Measurements from ENCODE around the gene IFNA1.
A peak's percentile ranks its signal among the peaks of the same experiment; 100 is the strongest.
"Not testable (repeated sequence)": the region's sequence is repeated elsewhere in the genome, so short reads cannot be mapped to it uniquely, and the experiment has no call there.

IFNA1 gene

DNA sequence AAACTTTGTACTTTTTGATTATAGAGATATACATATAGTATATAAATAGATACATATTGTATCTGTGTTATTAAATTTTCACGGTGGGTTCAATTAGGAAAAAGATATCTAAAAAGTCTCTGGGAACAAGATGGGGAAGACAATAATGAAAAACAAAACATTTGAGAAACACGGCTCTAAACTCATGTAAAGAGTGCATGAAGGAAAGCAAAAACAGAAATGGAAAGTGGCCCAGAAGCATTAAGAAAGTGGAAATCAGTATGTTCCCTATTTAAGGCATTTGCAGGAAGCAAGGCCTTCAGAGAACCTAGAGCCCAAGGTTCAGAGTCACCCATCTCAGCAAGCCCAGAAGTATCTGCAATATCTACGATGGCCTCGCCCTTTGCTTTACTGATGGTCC, at the start of gene IFNA1:
TSS of gene IFNA1 (plus strand) at position 301 of the 400 bp plus-strand sequence. CDS start at position 370, 69 bp downstream.
- no peak for DNase-seq (ENCODE audit: low spot score)

DNA sequence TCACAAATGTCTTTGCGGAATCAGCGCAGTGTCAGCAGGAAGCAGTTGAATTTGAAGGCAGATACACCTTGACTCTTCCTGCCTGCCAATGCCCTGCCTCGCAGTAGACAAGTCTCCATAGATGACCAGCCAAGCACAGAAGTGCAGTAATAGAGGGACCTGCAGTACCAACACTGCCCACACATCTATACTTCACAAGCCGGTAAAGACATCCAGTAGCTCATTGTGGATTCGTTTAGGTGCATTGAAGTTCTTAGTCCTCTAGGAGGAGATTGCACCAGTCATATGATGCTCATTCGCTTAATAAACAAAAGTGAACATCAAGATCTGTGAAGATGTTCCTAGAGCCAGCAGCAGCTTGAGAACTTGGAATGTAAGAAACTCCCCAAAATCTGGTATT, 48.0 kb upstream of the IFNA1 start:
- peak; percentile 22 for DNase-seq (ENCODE audit: low spot score)

DNA sequence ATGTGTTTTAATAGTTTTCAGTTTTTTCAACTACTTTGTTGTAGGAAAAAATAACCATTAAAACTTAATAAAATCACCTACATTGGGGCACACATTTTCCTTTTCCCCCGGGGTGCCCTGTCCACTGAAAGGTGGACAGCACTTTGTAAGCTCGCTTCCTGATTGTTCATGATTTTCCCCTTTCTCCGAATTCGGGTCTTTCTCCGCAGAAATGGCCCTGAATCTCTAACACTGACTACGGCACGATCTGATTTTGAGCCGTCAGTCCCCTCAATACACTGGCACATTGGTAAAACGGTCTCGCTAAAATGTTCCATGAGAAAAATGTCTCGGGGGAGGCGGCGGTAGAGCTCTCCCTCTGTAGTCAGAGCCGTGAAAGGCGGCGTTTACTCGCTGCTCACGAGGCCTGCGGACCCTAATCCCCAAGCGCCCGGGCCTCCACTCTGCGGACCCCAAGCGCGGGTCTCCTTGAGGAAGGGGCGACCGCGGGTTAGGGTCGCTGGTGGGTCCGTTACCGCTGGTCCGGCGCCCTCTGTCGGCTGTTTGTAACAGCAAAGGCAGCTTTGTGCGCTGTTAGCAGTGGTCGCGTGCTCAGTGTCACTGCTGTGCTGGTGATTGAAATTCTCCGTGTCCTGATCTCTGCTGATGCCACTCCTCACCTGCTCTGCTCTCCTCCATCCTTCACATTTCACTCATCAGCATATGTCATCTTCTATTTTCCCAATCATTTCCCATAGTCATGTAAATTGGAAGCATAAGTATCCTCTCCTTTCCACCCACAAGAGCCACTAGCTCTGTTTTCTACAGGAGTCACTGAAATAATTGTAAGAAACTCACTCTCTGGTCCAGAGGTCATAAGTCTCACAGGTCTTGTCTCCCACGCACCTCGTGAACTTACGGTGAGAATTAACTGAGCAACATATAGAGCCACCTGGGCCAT, 44.2 kb upstream of the IFNA1 start:
- peak; percentile 55 for DNase-seq (ENCODE audit: low spot score)

- DNase-seq (ENCODE audit: low spot score): no peak
Observed at GRCh38 chr9:21398955-21399489, 41.2 kb upstream of the IFNA1 start.

DNA sequence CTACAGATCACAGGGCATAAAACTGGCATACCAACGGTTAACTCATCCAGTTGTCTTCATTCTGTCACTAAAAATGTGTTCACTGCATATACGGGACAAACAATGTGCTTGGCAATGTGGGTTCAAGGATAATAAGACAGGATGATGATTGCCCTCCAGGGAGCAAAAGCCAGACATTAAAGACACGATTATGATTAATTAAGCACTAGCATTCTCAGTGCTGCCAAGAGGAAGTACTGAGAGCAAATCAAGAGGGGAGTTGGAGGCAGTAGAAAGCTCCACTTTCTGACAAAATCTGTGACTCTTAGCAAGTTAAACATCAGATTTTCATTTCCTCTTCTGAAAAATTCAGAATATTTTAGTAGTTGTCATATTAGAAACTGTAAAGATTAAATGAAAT, 40.3 kb upstream of the IFNA1 start:
- DNase-seq (ENCODE audit: low spot score): no peak

DNA sequence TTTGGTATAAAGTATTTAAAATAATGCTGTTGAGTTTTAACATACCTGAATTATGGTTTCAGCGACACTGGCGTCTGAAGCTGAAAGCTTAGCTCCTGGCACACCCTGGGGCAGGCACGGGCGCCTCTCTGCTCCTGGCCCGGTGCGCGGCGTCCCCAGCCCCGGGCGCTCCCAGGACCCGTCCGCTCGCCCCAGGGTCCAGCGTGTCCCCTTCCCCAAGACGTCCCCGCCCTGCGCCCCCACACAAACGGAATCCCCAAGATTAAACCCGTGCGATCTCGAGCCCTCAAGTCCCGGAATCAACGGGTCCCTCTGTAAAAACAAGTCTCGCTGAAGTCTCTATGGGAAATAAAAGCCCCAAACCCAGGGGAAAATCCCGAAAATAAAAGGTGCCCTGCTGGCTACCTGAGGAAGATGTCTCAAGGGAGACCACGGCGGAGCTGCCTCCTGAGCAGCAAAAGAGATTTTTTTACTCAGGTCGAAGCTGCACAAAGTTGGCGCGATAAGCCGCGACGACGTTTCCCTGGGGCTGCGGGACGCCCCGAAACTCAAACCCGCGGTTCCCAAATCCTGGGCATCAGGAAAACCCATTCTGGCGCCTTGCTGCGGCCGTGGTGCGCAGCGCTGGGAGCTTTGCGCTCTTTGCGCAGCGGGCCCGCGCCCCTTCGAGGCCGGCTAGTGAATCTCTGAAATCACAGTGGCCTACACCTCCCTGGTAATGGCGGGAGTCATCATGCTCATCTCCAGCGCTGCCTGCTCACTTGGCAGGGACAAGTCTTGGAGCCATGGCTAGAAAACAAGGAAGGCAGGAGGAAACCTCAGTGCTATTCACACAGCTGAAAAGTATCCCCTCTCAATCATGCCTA, 37.6 kb upstream of the IFNA1 start:
- DNase-seq (ENCODE audit: low spot score): peak; percentile 59

DNA sequence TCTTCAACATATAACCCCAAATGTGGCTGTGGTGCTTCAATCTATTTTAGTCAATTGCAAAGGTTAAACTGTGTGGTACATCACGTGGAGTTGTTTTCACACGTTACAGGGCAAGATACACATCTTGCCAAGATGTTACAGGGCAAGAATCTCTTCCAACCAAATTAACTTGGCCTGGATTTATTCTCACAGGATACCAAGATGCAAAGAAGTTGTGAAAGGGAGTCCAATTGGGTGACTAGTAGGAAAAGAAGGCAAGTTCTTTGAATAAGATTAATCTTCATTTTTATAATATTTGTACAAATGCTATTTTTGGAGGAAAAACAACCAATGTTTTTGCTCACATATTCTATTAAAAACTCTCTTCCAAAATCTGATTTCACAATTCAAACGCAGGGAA, 36.1 kb upstream of the IFNA1 start:
- DNase-seq (ENCODE audit: low spot score): no peak

- no peak for DNase-seq (ENCODE audit: low spot score)
Observed at GRCh38 chr9:21408817-21409216, 31.4 kb upstream of the IFNA1 start, which contains the start of gene IFNA8. IFNA8 (plus strand) TSS chr9:21409117; CDS start chr9:21409177, 60 bp downstream.

- DNase-seq (ENCODE audit: low spot score): no peak
Observed at GRCh38 chr9:21412107-21412506, 28.1 kb upstream of the IFNA1 start.

- DNase-seq (ENCODE audit: low spot score): no peak
Observed at GRCh38 chr9:21413151-21413550, 27.1 kb upstream of the IFNA1 start.

DNA sequence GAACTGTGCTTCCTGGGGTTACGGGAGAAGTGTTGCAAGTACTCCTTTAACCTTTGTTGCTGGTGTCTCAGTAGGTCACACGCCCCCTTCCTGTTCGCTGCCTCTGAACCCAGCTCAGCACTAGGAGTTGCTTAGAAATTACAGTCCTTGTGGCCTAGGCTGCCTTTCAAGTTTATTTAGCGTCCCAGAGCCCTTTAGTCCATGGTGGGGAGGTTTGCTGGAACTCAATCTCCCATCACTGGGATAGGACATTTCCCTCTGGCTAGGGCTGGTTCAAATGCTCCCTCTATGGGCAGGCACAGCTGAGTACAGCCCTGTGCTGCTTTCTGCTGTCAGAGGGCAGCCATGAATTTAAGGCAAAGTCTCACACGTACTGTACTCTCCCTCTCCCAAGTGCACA, 26.6 kb upstream of the IFNA1 start:
- no peak for DNase-seq (ENCODE audit: low spot score)

DNA sequence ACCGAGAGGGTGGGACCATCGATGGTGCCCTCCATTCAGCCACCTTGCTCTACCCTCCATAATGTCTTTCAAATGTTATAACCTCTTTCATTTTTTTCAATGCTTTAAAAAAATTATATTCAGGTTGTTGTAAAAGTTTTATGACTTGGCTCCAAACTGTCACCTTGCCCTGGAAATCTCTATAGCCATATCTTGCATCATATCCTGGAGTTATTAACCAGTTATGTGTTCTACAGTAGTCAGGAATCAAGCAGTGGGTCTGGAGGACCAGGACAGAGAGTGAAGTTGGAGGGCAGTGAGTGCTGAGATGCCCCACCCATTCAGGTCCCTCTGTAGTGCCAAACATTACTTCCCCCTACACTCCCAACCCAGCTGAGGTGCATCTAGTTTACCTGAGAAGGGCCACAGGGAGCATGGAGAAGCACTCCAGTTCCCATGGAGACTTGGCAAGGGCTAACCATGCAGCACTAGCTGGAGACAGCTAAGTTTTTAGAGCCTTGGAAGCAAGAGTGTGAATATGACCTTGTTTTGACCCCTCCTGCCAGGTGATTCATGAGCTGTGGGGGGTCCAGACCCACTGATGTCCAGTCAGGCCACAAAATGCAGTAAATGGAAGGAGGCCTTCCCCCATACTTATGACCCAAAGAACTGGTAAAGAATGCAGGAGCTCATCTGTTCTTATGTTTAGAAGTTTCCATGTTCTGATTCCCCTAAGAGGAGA, 25.9 kb upstream of the IFNA1 start:
- DNase-seq (ENCODE audit: low spot score): no peak

DNA sequence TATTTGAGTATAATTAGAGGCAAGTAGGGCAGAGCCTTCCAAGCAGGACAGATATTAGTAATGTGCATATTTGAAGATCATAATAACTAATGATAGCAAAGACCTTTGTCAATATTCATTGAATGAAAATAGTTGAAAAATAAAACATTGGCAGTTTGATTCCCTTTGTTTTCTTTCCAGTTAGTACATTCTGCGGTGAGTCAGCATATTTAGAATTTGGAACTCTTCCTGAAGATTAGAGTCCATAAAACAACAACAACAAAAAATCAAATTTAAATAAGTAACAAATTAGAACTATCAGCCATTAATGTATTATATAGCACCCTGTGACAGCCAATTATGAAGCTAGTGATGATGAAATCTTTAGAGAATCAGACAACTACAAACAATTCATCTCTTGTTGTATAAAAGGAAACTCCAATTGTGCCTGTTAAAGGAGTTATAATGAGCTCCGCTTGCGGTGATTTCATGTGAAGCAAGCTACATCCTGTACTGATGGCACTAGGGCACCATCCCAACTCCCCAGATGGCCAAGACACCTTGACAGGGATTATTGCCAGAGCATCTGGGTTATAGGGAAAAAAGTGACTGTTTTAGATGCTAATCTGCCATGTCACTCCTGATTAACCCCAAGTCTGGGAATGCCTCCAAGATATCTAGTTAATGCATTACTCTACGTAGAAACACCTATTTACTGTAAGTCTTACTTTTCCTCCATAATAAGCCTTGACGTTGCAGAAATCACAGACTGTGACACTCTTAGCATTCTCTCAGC, 24.6 kb upstream of the IFNA1 start:
- no peak for DNase-seq (ENCODE audit: low spot score)

GRCh38 chr9:21428235-21428634, 12.0 kb upstream of the IFNA1 start:
- no peak for DNase-seq (ENCODE audit: low spot score)

- no peak for DNase-seq (ENCODE audit: low spot score)
Observed at GRCh38 chr9:21429191-21429590, 11.0 kb upstream of the IFNA1 start.

GRCh38 chr9:21432672-21433425, 7.4 kb upstream of the IFNA1 start:
- DNase-seq (ENCODE audit: low spot score): no peak

GRCh38 chr9:21434202-21435014, 5.8 kb upstream of the IFNA1 start:
- DNase-seq (ENCODE audit: low spot score): peak; percentile 22

GRCh38 chr9:21435015-21435383, 5.2 kb upstream of the IFNA1 start:
- not testable (repeated sequence) for DNase-seq (ENCODE audit: low spot score)

DNA sequence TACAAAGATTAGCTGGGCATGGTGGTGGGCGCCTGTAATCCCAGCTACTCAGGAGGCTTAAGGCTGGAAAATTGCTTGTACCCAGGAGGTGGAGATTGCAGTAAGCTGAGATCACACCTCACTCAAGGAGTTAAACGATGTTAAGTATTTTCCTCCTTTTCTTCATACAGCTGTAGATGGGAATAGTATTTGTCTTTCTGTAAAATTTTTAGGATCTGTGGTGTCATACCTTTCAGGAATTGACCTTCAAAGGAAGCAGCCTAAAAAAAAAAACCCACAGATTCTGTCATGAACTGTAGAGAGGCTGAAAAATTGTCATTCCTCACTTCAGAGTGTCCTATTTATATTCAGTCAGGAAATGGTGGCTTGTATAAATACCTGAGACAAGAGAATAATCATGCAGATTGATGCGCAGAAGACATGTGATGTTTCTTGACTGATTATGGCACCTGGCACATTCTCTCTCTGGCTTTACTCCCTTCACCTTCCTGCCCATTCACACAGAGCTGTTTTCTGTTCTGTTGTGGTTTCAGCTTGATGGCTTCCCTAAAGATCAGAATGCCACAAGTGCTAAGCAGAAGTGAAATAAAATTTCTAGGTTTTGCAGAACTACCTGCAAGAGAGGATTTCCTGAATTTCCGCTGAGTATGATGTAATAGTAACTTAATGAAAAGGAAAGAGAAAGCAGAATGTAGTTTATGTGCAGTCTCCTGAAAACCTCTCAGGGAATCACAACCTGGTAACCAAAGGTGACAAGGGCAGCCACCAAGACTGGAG, 3.8 kb downstream of the IFNA1 start:
- DNase-seq (ENCODE audit: low spot score): no peak
